Tibial artery (tissue), 4 donors: ENCODE measurements around the gene NPC1.
"Not testable (repeated sequence)": the region's sequence is repeated elsewhere in the genome, so short reads cannot be mapped to it uniquely, and the experiment has no call there.

Experiments used
- DNase-seq, 2 donors: peaks; one replicate each; pipeline ENCODE4 v3.0.0-alpha.2; 2019
- H3K27ac ChIP-seq, 2 donors: fragments of 200-600 bp; sonication (generic) in 1 of 2; 1 replicate in 1 of 2; 2 replicates in 1 of 2; pipeline ENCODE4 v1.5.1; 2018 to 2019; ENCODE audit warnings: mild to moderate bottlenecking in 1 of 2
- H3K27me3 ChIP-seq, 2 donors: fragments of 200-600 bp; sonication (generic) in 1 of 2; one replicate each; pipeline versions ENCODE4 v1.5.1 to v1.6.0; 2016 to 2019
- H3K36me3 ChIP-seq, 3 donors: fragments of 200-600 bp; sonication (generic) in 2 of 3; one replicate each; pipeline ENCODE4 v1.5.1; 2016 to 2019; ENCODE audit warnings: mild to moderate bottlenecking in 2 of 3
- H3K4me1 ChIP-seq, 4 donors: fragments of 200-600 bp; sonication (generic) in 2 of 4; 1 replicate in 3 of 4; 2 replicates in 1 of 4; pipeline ENCODE4 v1.5.1; 2016 to 2019
- H3K4me3 ChIP-seq, 2 donors: fragments of 200-600 bp; sonication (generic) in 1 of 2; 1 replicate in 1 of 2; 2 replicates in 1 of 2; pipeline ENCODE4 v1.5.1; 2018 to 2019; ENCODE audit warnings: mild to moderate bottlenecking in 2 of 2
- H3K9me3 ChIP-seq, 3 donors: fragments of 200-600 bp; sonication (generic) in 1 of 3; one replicate each; pipeline ENCODE4 v1.5.1; 2016 to 2019
- intact Hi-C: fragments of 100-400 bp; cut with DNase I; formaldehyde crosslinking; loops from one replicate; pipeline ENCODE4 v1.15.0; 2023; ENCODE audit warnings: low total_unique reads
- TF ChIP-seq, protein P1 (sequence below), 2 experiments: fragments of 200-600 bp in 1 of 2; fragments of 450-650 bp in 1 of 2; IDR thresholded peaks; one replicate each; pipeline ENCODE4 v1.5.1; 2017 to 2019; ENCODE audit warnings: antibody characterized with exemption in 2 of 2, mild to moderate bottlenecking in 1 of 2, moderate library complexity in 1 of 2

The NPC1 gene

DNA sequence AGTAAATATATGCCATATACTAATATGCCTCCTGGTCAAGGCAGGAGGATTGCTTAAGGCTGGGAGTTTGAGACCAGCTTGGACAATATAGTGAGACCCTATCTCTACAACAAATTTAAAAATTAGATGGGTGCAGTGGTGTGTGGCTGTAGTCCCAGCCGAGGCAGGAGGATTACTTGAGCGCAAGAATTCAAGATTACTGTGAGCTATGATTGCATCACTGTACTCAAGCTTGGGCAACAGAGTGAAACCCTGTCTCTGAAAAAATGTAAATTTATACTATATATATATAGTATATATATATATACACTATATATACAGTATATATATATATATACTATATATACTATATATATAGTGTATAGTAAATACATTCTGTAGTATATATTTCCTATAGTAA lies 30.0 kb upstream of the NPC1 start:
- intact Hi-C loops: no loop called here
- Histone ChIP-seq H3K4me1 (peaks cover 0 to 12% (median 10%) of the 10 kb centered on the region in 4 donors), H3K27ac (no peak overlapping the region), H3K27me3 (peaks cover 0 to 12% of the 10 kb centered on the region in 2 donors), H3K4me3 (no peak overlapping the region), H3K36me3 (no peaks in the 10 kb centered on the region), H3K9me3 (no peaks in the 10 kb centered on the region)
- TF ChIP-seq, protein P1, sequence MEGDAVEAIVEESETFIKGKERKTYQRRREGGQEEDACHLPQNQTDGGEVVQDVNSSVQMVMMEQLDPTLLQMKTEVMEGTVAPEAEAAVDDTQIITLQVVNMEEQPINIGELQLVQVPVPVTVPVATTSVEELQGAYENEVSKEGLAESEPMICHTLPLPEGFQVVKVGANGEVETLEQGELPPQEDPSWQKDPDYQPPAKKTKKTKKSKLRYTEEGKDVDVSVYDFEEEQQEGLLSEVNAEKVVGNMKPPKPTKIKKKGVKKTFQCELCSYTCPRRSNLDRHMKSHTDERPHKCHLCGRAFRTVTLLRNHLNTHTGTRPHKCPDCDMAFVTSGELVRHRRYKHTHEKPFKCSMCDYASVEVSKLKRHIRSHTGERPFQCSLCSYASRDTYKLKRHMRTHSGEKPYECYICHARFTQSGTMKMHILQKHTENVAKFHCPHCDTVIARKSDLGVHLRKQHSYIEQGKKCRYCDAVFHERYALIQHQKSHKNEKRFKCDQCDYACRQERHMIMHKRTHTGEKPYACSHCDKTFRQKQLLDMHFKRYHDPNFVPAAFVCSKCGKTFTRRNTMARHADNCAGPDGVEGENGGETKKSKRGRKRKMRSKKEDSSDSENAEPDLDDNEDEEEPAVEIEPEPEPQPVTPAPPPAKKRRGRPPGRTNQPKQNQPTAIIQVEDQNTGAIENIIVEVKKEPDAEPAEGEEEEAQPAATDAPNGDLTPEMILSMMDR (IDR thresholded peaks at IDR 0.05): no peak
- DNase-seq: no peak

DNA sequence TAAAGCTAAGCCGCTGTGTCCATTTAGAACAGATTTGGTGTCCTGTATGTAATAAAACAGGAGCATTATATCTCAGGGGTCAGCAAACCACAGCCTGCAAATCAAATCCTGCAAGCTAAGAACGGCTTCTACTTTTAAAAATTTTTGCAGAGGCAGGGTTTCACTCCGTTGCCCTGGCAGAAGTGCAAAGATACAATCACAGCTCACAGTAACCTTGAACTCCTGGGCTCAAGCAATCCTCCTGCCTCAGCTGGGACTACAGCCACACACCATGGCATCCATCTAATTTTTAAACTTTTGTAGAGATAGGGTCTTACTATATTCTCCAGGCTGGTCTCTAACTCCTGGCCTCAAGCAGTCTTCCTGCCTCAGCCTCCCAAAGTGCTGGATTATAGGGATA lies 28.6 kb upstream of the NPC1 start:
- H3K4me3 ChIP-seq: no peak overlapping the region
- peaks cover 0 to 12% (median 10%) of the 10 kb centered on the region in 4 donors for H3K4me1 ChIP-seq
- DNase-seq: no peak
- TF ChIP-seq, protein P1 (IDR thresholded peaks at IDR 0.05): no peak
- H3K27ac ChIP-seq: no peak overlapping the region
- peaks cover 0 to 8% of the 10 kb centered on the region in 2 donors for H3K27me3 ChIP-seq
- no peaks in the 10 kb centered on the region for H3K9me3 ChIP-seq
- H3K36me3 ChIP-seq: no peaks in the 10 kb centered on the region
- intact Hi-C loops: no loop called here

DNA sequence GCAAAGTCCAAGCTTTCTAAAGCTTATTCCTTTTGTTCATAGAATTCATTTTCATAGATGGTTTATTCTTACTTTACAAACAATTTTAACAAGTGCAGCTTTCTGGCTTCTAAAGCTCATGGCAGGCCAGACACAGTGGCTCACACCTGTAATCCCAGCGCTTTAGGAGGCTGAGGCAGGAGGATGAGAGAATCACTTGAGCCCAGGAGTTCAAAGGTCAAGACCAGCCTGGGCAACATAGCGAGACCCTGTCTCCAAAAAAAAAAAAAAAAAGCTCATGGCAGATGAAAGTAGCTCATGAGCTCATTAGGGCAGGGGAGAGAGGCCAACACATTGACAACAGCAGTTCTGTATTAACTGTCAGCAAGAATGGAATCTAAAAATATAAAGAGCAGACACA lies 28.1 kb upstream of the NPC1 start:
- no peak overlapping the region for H3K27ac ChIP-seq
- H3K9me3 ChIP-seq: no peaks in the 10 kb centered on the region
- no peak overlapping the region for H3K4me3 ChIP-seq
- intact Hi-C loops: no loop called here
- DNase-seq: no peak
- TF ChIP-seq, protein P1 (IDR thresholded peaks at IDR 0.05): no peak
- H3K27me3 ChIP-seq: peaks cover 0 to 6% of the 10 kb centered on the region in 2 donors
- no peaks in the 10 kb centered on the region for H3K36me3 ChIP-seq
- H3K4me1 ChIP-seq: peaks cover 0 to 7% (median 6%) of the 10 kb centered on the region in 4 donors

DNA sequence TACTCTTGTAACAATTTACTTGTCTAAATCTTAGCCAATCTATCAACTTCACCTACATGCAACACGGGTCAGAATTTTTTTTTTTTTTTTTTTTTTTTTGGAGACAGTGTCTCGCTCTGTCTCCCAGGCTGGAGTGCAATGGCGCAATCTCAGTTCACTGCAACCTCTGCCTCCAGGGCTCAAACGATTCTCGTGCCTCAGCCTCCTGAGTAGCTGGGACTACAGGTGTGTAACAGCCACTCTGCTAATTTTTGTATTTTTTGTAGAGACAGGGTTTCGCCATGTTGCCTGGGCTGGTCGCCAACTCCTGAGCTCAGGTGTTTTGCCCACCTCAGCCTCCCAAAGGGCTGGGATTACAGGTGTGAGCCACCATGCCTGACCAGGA lies 26.8 kb upstream of the NPC1 start:
- intact Hi-C loops: not testable (repeated sequence)

DNA sequence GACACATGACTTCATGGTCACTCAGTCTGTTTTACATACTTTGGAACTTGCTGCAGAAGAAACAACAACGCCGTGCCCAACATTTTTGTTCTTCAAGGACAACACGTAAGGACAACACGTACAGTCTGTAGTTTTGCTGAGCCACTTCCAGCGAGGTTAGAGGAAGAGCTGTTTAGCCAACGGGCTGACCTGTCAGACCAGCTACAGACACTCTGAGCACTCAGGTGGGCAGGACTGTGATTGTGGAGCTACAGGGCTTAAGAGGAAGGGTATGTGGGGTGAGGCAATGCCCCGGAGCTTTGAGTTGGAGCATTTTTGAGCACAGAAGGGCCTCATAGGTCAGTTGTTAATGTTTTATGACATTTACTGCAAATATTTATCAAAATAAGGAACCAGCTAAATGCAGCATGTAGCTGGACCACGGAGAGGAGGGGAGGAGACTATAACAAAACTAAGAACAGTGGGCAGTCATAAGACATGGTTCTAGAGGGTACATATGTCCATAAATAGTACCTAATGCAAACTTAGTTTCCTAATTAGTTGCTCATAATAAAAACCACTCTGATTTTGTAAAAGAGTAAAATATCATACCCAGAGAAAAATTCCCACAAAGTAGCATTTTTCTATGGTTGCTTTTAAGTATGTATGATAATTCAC lies 26.3 kb upstream of the NPC1 start:
- no peaks in the 10 kb centered on the region for H3K9me3 ChIP-seq
- intact Hi-C loops: no loop called here
- no peaks in the 10 kb centered on the region for H3K36me3 ChIP-seq
- DNase-seq: no peak
- TF ChIP-seq, protein P1 (IDR thresholded peaks at IDR 0.05): no peak
- no peaks in the 10 kb centered on the region for H3K27me3 ChIP-seq
- H3K27ac ChIP-seq: no peak overlapping the region
- H3K4me1 ChIP-seq: no peaks in the 10 kb centered on the region
- H3K4me3 ChIP-seq: no peak overlapping the region

More for the DNA sequence above, 26.8 kb upstream of the NPC1 start:
- H3K9me3 ChIP-seq, H3K27me3 ChIP-seq, H3K36me3 ChIP-seq, H3K4me3 ChIP-seq, DNase-seq, H3K4me1 ChIP-seq, H3K27ac ChIP-seq: not testable (repeated sequence)

DNA sequence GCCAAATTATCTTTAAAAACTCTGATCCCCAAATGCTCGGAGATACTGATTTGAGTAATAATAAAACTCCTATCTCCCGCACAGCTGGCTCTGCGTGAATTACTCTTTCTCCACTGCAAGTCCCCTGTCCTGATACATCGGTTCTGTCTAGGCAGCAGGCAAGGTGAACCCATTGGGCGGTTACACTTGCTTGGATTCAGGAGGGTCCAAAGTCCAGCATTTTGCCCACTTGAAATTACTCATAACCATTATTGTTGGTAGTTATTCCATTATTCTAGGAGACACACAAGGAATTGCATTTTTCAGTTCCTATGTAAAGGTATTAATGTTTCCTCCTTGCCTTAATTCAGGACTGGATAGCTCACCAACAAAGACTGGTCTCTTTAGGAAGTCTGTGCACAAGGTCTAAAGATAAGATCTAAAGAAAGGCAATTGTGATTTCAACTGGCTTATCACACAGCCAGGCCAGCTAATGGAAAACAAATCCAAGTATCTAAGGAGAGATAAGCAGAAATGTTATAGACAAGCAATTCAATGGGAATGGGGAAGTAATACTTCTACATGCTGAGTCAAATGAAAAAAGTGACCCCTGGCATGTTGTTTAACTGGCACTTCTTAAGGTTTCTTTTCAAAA lies 23.2 kb upstream of the NPC1 start:
- TF ChIP-seq, protein P1 (IDR thresholded peaks at IDR 0.05): no peak
- no peak overlapping the region for H3K27ac ChIP-seq
- intact Hi-C loops: no loop called here

More for the DNA sequence above, 23.2 kb upstream of the NPC1 start:
- Histone ChIP-seq H3K4me1 (no peaks in the 10 kb centered on the region), H3K4me3 (no peak overlapping the region), H3K27me3 (no peaks in the 10 kb centered on the region), H3K36me3 (no peaks in the 10 kb centered on the region), H3K9me3 (no peaks in the 10 kb centered on the region)
- no peak for DNase-seq
